GM19468 (cell line): ENCODE results near the gene ZNF341.
"Not testable (repeated sequence)": the region's sequence is repeated elsewhere in the genome, so short reads cannot be mapped to it uniquely, and the experiment has no call there.

Source experiments
- ATAC-seq: cut with Tn5 transposase; IDR thresholded peaks from one replicate; pipeline ENCODE4 v1.9.1; 2021; ENCODE audit warnings: mild to moderate bottlenecking, moderate library complexity, moderate number of reproducible peaks; ENCODE audit not compliant: unreplicated experiment; ENCODE audit errors: extremely low read depth

Gene ZNF341

DNA sequence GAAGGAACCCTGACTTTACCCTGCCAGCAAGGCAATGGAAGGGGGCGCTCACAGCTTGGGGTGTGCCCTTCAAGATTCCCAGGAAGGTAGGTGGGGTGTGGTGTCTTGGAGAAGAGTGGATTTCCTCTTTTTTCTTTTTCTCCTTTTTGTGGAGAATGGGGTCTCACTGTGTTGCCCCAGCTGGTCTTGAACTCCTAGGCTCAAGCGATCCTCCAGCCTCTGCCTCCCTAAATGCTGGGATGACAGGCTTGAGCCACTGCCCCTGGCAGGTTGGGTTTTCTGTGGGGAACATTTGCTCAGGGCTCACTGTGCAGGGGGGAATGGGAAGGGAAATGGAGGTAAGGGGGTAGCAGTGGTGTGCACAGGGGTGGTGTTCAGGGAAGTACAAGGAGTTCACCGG lies 4.0 kb upstream of the ZNF341 start:
- no peak for ATAC-seq

DNA sequence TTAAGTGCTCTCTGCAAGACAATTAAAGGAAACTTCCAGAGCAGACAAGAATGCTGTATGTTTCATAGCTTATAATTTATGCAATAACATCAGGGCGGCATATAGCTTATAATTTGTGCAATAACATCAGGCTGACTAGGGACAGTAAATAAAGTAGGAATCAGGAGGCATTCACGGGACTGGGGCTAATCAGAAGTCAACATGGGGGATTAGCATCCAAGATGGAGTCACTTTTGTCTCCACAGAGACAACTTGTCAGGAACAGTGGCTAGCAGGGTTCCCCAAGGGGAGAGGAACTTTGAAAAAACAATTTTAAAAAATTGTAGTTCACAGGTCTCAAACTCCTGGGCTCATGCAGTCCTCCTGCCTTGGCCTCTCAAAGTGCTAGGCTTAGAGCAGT lies 3.3 kb upstream of the ZNF341 start:
- no peak for ATAC-seq

DNA sequence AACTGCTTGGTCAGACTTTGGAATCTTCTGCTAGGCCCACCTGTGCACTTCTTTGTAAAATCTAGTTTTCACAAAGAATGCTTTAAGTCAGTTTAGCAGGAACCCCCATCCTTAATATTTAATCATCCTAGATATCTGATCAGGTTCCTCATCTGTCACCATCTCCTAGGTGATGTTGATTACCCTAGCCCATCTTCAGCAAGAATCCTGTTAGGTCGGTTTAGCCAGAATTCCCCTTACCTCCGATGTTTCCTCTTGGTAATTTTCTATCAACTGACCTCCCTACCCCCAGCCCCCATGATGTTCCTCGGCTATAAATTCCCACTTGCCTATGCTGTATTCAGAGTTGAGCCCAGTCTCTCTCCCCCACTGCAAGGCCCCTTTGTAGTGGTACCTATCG lies 2.7 kb upstream of the ZNF341 start:
- no peak for ATAC-seq

DNA sequence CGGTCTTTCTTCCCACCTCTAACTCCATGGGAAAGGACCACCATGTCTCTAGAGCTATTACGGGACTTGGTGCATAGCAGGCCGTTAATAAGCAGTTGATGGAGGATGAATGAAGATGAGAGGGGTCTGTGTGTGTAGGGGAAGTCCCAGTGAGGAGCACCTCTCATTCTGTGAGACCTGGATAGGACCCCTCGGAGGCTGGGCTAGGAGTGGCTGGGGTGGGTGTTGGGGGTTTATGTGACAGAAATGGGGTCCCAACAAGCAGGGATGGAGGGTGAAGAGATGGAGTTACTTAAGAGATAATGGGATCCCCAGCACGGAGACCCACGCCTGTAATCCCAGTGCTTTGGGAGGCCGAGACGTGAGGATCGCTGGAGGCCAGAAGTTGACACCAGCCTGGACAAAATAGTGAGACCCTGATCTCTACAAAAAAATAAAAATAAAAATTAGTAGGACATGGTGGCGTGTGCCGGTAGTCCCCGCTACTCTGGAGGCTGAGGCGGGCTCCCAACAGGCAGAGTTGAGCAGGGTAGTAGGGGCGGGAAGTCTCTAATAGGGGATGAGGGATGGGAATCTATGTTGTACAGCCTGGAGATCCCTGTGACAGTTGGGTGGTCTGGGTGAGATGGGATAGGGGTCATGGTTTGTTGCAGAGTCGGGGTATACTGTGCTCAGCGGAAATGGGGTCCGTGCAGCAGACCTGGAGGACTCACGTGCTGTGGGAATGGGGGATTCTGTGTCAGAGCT lies 677 bp upstream of the ZNF341 start:
- no peak for ATAC-seq

DNA sequence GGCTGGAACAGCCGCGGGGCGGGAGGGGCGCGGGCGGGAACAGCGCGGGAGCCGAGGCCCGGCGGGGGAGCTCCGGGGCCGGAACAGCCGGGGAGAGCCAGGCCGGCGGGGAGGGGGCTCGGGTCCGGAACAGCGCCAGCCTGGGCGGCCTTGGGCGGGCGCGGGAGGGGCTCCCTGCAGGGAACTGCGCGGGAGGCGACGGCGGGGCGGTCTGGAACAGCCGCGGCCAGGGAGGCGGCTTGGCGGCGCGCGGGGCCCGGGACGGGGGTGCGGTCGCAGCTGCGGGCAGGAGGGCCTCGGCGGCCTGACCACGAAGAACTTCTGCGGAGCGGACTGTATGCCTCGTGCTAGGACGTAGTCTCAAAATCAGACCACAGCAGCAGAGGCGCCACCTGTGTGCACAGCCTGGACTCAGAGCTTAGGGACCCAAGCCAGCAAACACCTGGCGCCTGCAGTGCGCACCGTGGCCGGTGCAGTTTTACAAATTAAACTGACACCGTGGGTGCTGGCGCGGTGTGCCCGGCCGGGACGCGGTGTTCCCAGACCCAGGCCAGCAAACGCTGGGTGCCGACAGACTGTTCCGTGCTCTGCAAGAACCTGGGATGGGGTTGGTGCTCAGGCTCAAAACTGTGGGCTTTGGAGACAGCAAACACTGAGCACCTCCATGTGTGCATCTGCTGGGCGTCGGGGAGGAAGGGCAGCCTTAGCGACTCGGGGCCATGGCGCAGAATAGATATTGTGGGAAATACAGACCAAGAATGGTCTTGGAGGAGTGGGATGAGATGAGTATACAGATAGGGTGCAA lies 572 bp downstream of the ZNF341 start:
- peak; percentile 29 for ATAC-seq

DNA sequence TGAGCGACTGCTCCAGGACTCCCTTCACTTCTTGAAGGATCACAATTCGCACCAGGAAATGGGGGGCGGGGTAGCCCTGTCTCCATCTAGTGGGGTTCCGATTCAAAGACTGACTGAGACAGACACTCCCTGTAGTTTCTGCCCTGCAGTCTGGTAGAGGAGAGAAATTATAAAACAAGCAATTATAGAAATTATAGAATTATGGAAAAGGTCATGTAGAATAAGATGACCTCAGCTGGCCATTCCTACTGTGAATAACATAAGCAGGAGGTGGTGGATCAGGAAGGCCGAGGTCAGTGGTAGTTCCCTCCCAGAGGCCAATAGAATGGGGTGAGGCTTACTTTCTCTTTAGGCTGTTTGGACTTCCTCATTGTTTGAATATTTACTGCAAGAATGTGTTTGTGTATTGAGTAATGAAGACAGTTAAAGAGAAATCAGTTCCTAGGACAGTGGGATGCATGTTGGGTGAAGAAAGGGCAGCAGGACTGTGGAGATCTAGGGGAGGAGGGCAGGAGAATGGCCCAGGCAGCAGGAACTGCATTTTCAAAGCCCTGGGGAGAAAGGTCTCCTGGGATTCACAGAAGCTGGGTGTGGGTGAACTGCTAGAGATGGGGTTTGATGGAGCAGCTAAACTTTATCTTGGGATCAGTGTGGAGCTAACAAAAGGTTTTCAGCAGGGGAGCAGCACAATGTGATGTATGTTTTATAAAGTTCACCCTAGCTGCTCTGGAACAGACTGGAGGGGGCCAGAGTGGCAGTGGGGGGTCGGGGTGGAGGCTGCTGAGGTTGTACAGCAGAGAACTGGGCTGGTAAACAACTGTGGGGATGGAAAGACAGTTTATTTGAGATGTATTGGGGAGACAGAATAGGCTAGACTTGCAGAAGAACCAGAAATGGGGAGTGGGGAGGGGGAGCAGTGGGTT lies 2.1 kb downstream of the ZNF341 start:
- no peak for ATAC-seq

DNA sequence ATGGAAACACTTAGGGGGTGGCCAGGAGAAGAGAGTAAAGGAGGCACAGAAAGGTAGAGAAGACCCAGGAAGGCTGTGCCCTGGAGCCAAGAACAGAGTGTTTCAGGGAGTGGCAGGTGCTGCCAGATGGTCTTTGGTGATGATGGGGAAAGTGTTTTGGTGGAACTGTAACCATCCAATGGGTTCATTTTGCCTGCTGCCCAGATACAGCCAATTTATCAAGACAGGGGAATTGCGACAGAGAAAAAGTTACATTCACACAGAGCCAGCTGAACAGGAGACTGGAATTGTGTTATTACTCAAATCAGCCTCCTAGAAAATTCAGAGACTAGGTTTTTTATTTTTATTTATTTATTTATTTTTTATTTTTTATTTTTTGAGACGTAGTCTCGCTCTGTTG lies 5.2 kb downstream of the ZNF341 start:
- ATAC-seq, result no peak

DNA sequence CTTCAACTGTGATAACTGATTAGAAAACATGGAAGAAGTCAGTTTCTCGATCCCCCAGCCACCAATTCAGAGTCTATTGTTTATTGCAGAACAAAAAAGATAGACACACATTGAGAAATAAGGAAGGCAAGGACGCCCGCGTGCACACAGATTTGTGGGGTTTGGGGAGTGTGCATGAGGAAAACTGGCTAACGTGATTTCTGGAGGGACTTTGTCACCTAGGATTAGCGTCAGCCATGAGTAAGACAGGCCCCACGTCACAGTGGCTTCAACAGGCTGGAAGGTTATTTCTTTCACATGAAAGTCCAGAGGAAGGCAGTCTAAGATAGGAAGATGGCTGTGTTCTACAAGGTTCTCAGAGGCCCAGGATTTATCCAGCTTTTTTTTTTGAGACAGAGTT lies 7.7 kb downstream of the ZNF341 start:
- no peak for ATAC-seq

DNA sequence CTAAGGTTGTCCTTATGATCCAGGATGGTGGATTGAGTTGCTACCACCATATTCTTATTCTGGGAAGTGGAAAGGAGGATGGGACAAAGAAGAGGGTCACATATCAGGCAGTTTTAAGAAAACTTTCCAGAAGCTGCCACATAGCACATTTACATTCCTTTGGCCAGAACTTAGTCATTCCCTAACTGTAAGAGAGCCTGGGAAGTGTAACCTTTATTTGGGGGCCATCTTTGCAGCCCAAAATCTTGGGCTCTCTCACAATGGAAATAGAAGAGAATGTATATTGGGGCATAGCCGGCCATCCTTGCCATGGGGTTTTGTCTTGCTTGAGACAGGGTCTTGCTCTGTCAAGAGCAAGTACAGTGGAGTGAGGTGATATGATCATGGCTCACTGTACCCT lies 8.4 kb downstream of the ZNF341 start:
- ATAC-seq, result no peak

DNA sequence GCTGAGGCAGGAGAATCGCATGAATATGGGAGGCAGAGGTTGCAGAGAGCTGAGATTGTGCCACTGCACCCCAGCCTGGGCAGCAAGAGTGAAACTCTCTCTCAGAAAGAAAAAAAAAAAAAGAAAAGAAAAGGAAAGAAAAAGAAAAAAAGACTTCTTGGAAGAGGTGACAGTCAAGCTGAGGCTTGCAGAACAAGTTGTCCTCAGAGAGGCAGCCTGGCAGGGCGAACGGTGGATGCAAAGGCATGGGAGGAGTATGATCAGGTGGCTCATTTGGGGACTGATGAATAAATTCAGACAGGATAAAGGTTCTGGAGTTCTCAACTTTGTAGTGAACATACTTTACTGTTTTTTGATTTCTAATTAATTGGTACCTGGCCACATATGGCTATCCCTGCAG lies 12.4 kb downstream of the ZNF341 start:
- no peak for ATAC-seq

DNA sequence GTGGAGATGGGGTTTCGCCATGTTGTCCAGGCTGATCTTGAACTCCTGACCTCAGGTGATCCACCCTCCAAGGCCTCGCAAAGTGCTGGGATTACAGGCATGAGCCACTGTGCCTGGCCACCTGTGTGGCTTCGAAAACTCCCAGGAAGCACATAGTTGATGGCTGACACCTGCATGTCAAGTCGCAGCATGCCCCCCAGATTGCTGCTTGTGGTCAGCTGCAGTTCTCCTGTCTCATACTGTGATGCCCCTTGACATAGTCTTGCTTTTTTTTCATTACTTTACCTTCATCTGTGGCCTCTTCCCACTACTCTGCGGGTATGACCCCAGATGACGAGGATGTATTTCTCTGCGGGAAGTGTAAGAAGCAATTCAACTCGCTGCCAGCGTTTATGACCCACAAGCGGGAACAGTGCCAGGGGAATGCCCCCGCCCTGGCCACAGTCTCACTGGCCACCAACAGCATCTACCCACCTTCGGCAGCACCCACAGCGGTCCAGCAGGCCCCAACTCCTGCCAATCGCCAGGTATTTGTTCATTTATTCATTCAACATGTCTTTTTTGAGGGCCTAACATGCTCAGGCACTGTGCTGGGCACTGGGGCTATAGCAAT lies 13.1 kb downstream of the ZNF341 start:
- ATAC-seq, result no peak

DNA sequence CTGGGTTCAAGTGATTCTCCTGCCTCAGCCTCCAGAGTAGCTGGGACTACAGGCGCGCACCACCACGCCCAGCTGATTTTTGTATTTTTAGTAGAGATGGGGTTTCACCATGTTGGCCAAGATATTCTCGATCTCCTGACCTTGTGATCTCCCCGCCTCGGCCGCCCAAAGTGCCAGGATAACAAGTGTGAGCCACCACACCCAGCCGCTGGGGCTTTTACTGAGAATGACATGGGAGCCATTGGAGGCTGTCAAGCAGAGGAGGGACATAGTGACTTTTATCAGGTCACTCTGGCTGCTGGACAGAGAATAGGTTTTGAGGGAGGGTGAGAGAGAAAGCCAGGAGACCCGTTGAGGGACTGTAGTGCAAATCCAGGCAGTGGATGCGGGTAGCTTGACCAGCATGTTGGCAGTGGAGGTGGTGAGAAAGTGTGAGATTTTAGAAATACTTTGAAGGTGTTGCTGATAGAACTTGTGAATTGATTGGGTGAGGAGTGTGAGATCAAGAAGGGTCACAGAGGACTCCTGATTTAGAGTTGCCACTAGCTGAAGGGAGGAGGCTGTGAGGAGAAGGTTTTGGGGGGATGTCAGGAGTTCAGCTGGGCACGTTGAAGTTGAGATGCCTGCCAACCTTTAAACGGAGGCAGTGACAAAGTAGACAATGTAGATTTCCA lies 14.7 kb downstream of the ZNF341 start:
- ATAC-seq, result no peak

DNA sequence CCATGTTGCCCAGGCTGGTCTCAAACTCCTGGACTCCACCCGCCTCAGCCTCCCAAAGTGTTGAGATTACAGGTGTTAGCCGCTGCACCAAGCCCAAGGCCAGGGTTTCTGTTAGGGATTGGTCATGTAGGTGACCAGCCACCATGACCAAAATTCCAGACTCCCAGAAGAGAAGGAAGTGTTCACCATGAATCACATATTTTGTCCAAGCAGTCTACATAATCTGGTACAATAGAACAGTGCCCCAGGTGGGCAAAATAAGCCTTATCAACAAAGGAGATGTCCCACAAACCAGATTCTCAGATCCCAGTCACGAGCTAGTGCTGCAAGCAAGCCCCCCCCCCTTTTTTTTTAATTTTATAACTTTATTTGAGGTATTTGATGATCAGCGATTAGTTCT lies 20.0 kb downstream of the ZNF341 start:
- ATAC-seq, result no peak

DNA sequence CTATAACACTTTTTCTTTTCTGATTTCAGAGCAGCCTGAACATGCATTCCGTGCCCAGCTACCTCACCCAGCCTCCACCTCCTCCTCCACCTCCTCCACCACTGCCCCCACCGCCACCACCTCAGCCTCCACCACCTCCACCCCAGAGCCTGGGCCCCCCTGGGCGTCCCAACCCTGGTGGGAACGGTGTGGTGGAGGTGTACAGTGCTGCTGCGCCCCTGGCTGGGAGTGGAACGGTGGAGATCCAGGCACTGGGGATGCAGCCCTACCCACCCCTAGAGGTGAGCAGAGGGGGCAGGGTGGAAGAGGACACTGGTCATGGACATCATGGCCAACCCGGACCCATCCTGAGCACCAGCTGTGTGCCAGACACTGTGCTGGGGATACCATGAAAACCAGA lies 21.3 kb downstream of the ZNF341 start:
- ATAC-seq, result no peak

DNA sequence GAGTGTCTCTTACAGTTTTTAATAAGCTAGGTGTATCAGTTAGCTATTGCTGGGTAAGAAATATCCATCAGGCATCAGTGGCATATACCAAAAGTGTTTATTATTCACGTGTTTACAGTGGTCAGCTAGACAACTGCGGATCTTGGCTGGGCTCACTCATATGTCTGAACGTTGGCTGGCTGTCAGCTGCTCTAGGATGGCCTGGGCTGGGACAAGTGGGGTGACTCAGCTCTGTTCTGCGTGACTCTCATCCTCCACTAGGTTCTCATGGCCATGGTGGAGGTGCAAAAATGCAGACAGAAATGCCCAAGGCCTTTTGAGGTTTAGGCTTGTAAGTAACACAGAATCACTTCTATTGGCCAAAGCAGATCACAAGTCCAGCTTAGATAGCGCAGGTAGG lies 22.0 kb downstream of the ZNF341 start:
- no peak for ATAC-seq

DNA sequence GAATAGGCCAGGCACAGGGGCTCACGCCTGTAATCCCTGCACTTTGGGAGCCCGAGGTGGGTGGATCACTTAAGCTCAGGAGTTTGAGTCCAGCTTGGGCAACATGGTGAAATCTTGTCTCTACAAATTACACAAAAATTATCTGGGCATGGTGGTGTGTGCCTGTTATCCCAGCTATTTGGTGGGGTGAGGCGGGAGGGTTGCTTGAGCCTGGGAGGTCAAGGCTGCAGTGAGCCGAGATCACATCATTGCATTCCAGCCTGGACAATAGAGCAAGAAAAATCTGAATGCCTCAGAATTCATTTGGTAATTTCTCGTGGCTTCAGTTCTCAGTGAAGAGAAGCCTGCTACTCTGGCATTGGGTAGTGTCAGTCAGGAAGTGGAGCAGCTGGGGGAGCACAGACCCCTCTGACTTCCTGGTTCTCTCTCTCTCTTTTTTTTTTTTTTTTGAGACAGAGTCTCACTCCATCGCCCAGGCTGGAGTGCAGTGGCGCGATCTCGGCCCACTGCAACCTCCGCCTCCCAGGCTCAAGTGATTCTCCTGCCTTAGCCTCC lies 24.2 kb downstream of the ZNF341 start:
- ATAC-seq, result not testable (repeated sequence)

DNA sequence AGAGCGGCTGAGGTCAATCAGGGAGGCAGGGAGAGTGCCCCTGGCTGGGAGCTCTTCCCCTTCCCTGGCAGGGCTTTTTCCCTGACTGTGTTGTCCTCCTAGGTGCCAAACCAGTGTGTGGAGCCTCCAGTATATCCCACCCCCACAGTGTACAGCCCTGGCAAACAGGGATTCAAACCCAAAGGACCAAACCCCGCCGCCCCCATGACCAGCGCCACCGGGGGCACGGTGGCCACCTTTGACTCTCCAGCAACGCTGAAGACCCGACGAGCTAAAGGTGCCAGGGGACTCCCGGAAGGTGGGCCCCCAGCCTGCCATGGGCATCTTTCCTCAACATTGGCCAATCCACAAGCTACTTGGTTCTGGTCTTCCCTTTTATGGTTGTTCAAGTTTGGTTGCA lies 25.2 kb downstream of the ZNF341 start:
- ATAC-seq, result no peak

DNA sequence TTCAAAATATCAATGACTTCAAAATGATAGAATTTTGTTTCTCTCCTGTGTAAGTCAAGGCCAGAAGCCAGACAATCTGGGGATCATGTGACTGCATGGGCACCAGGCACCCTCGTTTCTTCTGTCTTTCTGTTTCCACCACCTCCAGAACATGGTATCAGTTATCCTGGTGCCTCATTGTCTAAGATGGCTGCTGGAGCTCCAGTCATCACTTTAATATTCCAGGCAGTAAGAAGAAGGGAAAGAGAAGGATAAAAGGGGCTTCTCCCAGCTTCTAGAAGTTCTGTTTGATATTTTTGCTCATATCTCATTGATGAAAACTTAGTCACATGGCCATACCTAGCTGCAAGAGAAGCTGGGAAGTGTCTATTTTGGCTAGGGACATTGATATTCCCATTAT lies 25.7 kb downstream of the ZNF341 start:
- no peak for ATAC-seq

DNA sequence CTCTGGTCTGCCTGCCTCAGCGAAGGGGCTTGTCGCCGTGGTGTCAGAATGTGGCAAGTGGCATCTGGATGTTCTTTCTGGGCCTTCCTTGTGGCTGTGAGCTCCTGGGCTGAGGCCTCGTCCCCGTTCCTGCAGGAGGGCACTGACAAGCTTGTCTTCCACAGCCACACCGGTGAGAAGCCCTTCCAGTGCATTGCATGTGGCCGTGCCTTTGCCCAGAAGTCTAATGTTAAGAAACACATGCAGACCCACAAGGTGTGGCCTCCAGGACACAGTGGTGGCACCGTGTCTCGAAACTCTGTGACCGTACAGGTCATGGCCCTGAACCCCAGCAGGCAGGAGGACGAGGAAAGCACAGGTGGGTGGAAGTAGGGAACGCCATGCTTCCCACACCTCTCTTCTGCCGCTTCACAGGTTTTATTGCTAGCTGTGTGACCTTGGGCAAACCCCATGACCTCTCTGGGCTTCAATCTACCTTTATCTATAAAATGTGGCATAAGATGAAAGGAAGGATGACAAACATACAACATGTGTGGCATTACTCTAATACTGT lies 30.0 kb downstream of the ZNF341 start:
- ATAC-seq, result no peak
